ENCODE measurements around the gene SHANK1. TPM values are rescaled to one million over a fixed set of nuclear protein-coding genes. Genes with fewer than 3 reads are reported as not detected.

The SHANK1 gene
- total and polyA plus RNA-seq, 4 donors = 0.06 to 0.28 (median 0.17) TPM; not detected in 1

DNA sequence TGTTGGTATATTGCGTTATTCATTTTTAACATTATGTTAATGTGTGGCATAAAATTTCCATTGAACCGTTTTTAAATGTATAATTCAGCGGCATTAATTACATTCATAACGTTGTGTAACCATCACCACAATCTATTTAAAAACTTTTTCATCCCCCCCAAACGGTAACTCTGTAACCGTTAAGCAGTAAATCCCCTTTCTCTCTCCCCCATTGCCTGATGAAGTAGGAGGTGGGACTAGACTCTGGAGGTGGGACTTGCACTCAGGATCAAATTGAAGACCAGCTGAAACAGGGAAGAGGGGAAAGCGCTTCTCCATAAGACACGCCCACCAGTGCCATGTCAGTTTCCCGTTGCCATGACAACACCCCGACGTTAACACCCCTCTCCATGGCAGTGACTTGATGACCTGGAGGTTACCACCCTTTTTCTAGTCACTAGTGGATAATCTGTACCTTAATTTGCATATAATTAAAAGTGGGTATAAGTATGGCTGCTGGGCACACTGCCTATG, 20.4 kb upstream of the SHANK1 start:
- no peaks in the 10 kb centered on the region for H3K9me3 ChIP-seq (ENCODE audit: control insufficient read depth in 4 of 4, low read length in 3 of 4)
- TF ChIP-seq HNF4G (IDR thresholded peaks at IDR 0.05) = no peak
- TF ChIP-seq, protein P1, sequence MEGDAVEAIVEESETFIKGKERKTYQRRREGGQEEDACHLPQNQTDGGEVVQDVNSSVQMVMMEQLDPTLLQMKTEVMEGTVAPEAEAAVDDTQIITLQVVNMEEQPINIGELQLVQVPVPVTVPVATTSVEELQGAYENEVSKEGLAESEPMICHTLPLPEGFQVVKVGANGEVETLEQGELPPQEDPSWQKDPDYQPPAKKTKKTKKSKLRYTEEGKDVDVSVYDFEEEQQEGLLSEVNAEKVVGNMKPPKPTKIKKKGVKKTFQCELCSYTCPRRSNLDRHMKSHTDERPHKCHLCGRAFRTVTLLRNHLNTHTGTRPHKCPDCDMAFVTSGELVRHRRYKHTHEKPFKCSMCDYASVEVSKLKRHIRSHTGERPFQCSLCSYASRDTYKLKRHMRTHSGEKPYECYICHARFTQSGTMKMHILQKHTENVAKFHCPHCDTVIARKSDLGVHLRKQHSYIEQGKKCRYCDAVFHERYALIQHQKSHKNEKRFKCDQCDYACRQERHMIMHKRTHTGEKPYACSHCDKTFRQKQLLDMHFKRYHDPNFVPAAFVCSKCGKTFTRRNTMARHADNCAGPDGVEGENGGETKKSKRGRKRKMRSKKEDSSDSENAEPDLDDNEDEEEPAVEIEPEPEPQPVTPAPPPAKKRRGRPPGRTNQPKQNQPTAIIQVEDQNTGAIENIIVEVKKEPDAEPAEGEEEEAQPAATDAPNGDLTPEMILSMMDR (IDR thresholded peaks at IDR 0.05; ENCODE audit: low read depth, low read length, missing input control) = no peak
- TF ChIP-seq GABPA (IDR thresholded peaks at IDR 0.05 in 1 of 2, conservative IDR thresholded peaks at IDR 0.05 in 1 of 2) = no peak
- no peak for TF ChIP-seq JUND (IDR thresholded peaks at IDR 0.05)
- TF ChIP-seq FOXA2 (IDR thresholded peaks at IDR 0.05) = no peak
- no peak for TF ChIP-seq SP1 (IDR thresholded peaks at IDR 0.05)
- TF ChIP-seq, protein P2, sequence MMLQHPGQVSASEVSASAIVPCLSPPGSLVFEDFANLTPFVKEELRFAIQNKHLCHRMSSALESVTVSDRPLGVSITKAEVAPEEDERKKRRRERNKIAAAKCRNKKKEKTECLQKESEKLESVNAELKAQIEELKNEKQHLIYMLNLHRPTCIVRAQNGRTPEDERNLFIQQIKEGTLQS (IDR thresholded peaks at IDR 0.05) = no peak
- no peak for TF ChIP-seq RAD21 (IDR thresholded peaks at IDR 0.05)
- no peak for TF ChIP-seq NR2F2 (IDR thresholded peaks at IDR 0.05)
- TF ChIP-seq EGR1 (IDR thresholded peaks at IDR 0.05; ENCODE audit: low read depth in 2 of 2) = no peak
- TF ChIP-seq, protein P3, sequence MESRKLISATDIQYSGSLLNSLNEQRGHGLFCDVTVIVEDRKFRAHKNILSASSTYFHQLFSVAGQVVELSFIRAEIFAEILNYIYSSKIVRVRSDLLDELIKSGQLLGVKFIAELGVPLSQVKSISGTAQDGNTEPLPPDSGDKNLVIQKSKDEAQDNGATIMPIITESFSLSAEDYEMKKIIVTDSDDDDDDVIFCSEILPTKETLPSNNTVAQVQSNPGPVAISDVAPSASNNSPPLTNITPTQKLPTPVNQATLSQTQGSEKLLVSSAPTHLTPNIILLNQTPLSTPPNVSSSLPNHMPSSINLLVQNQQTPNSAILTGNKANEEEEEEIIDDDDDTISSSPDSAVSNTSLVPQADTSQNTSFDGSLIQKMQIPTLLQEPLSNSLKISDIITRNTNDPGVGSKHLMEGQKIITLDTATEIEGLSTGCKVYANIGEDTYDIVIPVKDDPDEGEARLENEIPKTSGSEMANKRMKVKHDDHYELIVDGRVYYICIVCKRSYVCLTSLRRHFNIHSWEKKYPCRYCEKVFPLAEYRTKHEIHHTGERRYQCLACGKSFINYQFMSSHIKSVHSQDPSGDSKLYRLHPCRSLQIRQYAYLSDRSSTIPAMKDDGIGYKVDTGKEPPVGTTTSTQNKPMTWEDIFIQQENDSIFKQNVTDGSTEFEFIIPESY (IDR thresholded peaks at IDR 0.05) = no peak
- TF ChIP-seq, protein P4, sequence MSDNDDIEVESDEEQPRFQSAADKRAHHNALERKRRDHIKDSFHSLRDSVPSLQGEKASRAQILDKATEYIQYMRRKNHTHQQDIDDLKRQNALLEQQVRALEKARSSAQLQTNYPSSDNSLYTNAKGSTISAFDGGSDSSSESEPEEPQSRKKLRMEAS (IDR thresholded peaks at IDR 0.05) = no peak
- TF ChIP-seq RXRA (IDR thresholded peaks at IDR 0.05) = no peak
- TF ChIP-seq YY1 (IDR thresholded peaks at IDR 0.05) = no peak
- no peak for TF ChIP-seq FOXA1 (IDR thresholded peaks at IDR 0.05)
- TF ChIP-seq, protein P5, sequence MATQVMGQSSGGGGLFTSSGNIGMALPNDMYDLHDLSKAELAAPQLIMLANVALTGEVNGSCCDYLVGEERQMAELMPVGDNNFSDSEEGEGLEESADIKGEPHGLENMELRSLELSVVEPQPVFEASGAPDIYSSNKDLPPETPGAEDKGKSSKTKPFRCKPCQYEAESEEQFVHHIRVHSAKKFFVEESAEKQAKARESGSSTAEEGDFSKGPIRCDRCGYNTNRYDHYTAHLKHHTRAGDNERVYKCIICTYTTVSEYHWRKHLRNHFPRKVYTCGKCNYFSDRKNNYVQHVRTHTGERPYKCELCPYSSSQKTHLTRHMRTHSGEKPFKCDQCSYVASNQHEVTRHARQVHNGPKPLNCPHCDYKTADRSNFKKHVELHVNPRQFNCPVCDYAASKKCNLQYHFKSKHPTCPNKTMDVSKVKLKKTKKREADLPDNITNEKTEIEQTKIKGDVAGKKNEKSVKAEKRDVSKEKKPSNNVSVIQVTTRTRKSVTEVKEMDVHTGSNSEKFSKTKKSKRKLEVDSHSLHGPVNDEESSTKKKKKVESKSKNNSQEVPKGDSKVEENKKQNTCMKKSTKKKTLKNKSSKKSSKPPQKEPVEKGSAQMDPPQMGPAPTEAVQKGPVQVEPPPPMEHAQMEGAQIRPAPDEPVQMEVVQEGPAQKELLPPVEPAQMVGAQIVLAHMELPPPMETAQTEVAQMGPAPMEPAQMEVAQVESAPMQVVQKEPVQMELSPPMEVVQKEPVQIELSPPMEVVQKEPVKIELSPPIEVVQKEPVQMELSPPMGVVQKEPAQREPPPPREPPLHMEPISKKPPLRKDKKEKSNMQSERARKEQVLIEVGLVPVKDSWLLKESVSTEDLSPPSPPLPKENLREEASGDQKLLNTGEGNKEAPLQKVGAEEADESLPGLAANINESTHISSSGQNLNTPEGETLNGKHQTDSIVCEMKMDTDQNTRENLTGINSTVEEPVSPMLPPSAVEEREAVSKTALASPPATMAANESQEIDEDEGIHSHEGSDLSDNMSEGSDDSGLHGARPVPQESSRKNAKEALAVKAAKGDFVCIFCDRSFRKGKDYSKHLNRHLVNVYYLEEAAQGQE (IDR thresholded peaks at IDR 0.05) = no peak
- no peak overlapping the region for H3K9ac ChIP-seq (ENCODE audit: low read depth in 1 of 2, low read length in 2 of 2)
- peaks cover 0 to 13% (median 6%) of the 10 kb centered on the region in 4 donors for H3K27me3 ChIP-seq (ENCODE audit: control insufficient read depth in 4 of 4, insufficient read depth in 4 of 4, low read length in 3 of 4)
- no peaks in the 10 kb centered on the region for H3K36me3 ChIP-seq (ENCODE audit: control insufficient read depth in 4 of 4, insufficient read depth in 3 of 4, low read depth in 1 of 4, low read length in 3 of 4)
- WGBS = 59% methylated on average over 11 of the region's 11 CpGs
- H3K4me1 ChIP-seq (ENCODE audit: control insufficient read depth in 4 of 4, insufficient read depth in 4 of 4, low read length in 3 of 4) = no peaks in the 10 kb centered on the region
- no peak overlapping the region for H3K4me3 ChIP-seq (ENCODE audit: low read depth in 1 of 3, low read length in 3 of 3)
- no peak for DNase-seq (ENCODE audit: low spot score)
- no peak overlapping the region for H3K27ac ChIP-seq (ENCODE audit: low read depth in 1 of 2, low read length in 2 of 2)

Measured in liver (tissue), 9 donors.